Omental fat pad (tissue), 4 donors: ENCODE data around the gene ATP8B1. TPM values are rescaled to one million over a fixed set of nuclear protein-coding genes. Genes with fewer than 3 reads are reported as not detected.

Experiments
- ATAC-seq: fragments of 150-250 bp; one replicate; pipeline ENCODE4 v1.9.1; 2016; ENCODE audit warnings: mild to moderate bottlenecking, moderate library complexity; ENCODE audit not compliant: low FRiP score
- DNase-seq: peaks from one replicate; pipeline ENCODE4 v3.0.0-alpha.2; 2019; ENCODE audit warnings: low spot score
- total RNA-seq, 4 donors: library from RNA; depleted of rRNA; stranded (reverse); fragments of >200 nt; gene quantifications; one replicate each; pipeline ENCODE4 v1.1.0, GENCODE V29; 2016
- TF ChIP-seq, protein P1 (sequence below), 3 donors: fragments of 450-650 bp; IDR thresholded peaks; one replicate each; pipeline ENCODE4 v1.5.1; 2016 to 2017; ENCODE audit warnings: antibody characterized with exemption in 3 of 3, mild to moderate bottlenecking in 3 of 3, moderate library complexity in 2 of 3

ATP8B1 gene
- total RNA-seq, 4 donors from 2014 or later, result 6.3 to 21.8 (median 7.9) TPM

DNA sequence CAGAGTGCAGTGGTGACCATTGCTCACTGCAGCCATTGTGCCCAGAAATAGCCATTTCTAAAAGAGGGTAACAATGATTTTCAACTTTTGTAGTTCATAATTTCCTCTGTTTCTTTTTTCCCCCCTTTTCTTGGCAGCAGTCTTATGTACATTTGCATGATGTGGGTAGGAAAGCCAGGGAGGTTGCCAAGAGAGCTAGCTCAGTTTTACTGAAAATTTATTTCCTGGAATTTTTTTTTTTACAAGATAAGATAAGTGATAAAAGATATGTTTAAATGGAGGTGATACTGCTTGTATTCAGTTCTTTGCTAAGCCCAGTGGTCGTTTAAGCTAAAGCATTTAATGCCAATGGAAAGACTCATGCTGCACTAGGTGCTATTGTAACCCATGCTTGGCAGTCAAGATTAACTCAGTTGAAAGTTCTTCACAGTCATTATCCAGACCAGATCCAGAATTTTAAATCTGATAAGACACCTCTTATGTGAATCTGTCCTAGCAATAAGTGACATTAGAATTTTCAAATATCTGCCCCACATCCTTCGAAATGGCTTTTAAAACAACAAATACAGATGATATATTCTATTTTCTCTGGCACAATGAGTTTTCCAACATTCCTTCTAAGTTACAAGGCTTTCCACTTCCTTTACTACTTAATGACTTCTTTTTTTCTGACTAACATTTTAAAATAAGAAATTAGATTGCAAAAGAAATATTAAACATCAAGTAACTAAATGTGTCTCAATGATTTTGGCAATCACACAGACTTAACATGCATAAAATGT lies 4.4 kb upstream of the ATP8B1 start:
- TF ChIP-seq, protein P1, sequence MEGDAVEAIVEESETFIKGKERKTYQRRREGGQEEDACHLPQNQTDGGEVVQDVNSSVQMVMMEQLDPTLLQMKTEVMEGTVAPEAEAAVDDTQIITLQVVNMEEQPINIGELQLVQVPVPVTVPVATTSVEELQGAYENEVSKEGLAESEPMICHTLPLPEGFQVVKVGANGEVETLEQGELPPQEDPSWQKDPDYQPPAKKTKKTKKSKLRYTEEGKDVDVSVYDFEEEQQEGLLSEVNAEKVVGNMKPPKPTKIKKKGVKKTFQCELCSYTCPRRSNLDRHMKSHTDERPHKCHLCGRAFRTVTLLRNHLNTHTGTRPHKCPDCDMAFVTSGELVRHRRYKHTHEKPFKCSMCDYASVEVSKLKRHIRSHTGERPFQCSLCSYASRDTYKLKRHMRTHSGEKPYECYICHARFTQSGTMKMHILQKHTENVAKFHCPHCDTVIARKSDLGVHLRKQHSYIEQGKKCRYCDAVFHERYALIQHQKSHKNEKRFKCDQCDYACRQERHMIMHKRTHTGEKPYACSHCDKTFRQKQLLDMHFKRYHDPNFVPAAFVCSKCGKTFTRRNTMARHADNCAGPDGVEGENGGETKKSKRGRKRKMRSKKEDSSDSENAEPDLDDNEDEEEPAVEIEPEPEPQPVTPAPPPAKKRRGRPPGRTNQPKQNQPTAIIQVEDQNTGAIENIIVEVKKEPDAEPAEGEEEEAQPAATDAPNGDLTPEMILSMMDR (IDR thresholded peaks at IDR 0.05), result no peak
- ATAC-seq (peak; percentile 13), DNase-seq (no peak)

DNA sequence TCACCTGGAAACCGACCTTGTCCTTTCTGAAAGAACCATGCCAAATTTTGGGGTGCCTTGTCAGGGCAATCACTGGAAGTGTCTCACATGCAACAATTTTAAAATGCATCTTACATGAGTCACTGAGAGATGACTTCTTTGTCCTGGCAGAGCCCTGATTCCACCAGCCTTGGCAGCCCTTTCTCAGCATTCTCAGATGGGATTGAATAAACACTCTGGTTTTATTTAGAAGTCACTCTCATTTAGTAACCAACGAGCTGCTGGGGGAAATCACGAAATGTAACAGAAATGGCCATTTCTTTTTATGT lies 3.8 kb upstream of the ATP8B1 start:
- ATAC-seq (no peak), DNase-seq (no peak)
- TF ChIP-seq, protein P1 (IDR thresholded peaks at IDR 0.05), result no peak

DNA sequence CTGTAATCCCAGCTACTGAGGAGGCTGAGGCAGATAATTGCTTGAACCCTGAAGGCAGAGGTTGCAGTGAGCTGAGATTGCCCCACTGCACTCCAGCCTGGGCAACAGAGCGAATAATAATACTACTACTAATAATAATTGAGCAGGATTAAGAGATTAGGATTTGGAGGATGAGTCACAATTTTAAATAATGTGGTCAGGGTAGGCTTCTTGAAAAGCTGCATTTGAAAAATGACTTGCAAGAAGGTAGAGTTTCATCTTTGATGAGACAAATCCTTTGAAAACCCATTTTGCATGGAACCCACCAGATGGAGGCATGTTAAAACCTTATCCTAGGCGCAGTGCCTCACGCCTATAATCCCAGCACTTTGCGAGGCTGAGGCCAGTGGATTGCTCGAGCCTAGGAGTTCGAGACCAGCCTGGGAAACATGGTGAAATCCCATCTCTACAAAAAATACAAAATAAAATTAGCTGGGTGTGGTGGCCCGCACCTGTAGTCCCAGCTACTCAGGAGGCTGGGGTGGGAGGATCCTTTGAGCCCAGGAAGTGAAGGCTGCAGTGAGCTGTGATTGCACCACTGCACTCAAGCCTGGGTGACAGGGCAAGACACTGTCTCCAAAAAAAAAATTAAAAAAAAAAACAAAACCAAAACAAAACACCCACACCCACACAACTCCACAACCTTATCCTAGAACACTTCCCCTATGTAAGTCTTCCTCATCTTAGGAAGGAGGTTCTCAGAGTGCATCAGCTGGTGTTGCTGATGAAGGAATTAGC lies 3.3 kb upstream of the ATP8B1 start:
- TF ChIP-seq, protein P1 (IDR thresholded peaks at IDR 0.05), result no peak
- DNase-seq (no peak), ATAC-seq (no peak)

DNA sequence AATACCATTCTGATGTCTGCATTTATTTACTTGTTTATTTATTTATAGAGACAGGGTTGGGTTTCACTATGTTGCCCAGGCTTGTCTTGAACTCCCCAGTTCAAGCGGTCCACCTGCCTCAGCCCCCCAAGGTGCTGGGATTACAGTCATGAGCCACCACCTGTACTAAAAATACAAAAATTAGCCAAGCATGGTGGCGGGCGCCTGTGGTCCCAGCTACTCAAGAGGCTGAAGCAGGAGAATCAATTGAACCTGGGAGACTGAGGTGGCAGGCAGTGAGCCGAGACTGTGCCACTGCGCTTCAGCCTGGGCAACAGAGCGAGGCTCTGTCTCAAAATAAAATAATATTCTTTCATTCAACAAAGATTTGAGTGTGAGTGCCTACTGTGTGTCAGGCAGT lies 2.0 kb upstream of the ATP8B1 start:
- TF ChIP-seq, protein P1 (IDR thresholded peaks at IDR 0.05), result no peak
- ATAC-seq, result no peak
- DNase-seq, result no peak

DNA sequence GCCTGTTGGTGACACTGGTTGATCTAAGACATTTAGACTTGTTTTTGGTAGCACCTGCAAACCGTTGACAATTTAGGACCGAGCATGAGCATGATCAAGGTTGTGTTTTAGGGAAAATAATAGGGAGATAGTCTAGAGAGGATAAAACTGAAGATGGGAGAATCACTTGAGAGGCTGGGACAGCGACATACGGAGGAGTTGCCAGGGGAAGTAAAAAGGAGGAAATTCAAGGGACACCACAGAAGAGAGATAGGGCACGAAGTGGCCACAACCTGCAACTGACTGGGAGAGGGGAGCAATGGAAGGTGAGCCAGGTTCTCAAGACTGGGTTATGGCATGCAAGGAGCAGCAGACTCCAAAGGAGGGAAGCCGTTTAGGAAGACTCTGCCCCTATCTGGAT lies 1.4 kb upstream of the ATP8B1 start:
- no peak for DNase-seq
- ATAC-seq, result no peak
- TF ChIP-seq, protein P1 (IDR thresholded peaks at IDR 0.05), result no peak

DNA sequence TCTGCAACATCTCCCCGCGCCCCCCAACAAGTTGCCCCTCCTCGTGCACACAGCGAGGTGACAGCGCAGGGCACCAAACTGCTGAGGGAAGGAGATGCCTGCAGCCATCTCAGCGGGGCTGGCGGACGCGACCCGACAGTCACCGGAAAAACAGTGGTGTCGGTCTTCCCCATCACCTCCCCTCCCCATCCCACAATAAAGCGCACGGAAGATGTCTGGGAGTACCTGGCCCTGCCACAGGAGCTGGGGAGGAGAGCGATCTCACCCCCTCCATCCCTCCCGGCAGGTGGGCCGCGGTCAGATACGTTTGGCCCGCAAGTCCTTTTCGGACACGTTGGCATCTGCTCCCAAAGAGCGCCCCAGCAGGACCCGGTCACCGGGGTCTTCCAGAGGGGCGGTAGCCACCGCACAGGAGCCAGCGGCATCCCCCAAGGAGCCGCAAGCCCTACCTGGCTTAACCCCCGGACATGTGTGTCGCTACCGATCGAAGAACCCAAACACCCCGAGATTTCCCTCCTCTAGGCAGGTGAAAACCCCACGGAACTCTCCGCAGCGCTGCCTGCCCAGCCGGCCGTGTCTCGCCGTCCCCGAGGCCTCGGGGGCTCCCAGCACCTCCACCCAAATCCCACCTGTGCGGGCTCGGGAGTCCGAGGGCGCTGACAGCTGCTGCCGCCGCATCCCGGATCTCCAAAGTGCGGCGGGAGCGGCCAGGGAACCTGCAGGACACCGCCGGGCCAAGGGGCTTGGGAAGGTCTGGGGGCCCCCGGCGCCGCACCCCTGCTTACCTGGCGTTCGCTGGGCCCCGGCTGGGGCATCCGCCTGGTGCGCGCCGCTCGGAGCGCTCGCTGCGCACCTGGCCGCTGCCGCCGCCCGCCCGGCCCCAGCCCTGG lies 657 bp downstream of the ATP8B1 start:
- DNase-seq (no peak), ATAC-seq (no peak)
- TF ChIP-seq, protein P1 (IDR thresholded peaks at IDR 0.05), result no peak
